HG02623 (cell line): ENCODE data around the gene LSP1.
"Not testable (repeated sequence)": the region's sequence is repeated elsewhere in the genome, so short reads cannot be mapped to it uniquely, and the experiment has no call there.

Experiments used
- ATAC-seq: cut with Tn5 transposase; IDR thresholded peaks from one replicate; pipeline ENCODE4 v1.9.1; 2021; ENCODE audit warnings: moderate library complexity; ENCODE audit not compliant: unreplicated experiment

Gene LSP1

DNA sequence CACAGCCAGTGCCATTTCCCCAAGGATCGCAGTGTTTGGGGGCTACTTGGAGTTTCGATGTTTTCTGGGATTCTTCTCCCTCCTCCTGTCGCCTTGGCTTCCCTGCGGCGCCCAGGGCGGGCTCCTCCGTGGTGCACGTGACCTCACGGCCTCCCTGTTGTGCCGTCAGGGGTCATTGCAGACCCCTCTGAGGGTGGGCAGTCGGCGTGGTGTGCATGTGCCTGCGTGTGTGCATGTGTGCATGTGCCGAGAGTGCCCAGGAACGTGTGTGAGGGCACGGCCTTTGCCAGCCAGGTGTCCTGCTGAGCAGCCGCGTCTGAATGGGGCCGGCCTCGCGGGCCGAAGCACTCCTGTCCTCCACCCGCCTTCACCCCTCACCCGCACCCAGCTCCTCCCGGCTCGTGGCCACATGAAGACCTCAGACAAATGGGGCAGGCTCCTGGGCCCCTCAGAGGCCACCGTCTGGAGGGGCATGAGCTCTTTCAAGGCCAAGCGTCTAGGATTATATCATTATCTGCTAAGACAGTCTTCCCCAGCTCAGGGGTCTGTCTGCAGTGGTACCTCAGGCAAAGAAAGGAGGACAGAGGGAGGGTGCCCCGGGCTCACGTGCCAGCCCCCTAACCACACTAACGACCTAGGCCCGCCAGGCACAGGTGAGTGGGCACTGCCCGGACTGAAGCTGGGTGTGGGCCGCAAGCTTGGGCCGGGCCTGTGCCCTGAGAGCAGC, 84.9 kb downstream of the LSP1 start:
- no peak for ATAC-seq

DNA sequence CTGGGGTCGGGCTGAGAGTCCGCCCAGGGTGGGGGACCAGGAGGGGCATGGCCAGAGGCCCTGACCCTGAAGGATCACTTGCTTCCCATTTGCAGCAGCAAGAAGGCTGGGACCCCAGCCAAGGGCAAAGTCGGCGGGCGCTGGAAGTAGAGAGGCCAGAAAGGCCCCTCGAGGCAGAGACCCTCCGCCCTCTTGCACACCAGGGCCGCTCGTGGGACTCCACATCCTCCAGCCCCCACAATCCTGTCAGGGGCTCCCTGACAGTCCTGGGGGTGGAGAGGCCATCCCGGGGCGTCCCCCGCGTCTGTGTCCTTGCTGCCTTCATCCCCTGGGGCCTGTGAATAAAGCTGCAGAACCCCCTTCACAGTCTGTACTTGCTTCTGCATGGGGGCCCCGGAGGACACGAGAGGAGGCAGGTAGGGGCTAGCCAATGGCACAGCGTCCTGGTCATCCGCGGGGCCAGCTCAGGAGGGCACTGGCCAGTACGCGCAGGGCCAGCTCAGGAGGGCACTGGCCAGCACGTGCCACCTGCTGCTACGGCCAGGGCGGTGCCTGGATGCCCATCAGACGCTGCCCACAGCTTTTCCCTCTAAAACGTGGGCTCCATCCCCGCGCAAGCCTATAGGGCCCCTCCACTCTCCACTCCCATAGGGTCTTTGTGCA, 85.6 kb downstream of the LSP1 start:
- no peak for ATAC-seq

DNA sequence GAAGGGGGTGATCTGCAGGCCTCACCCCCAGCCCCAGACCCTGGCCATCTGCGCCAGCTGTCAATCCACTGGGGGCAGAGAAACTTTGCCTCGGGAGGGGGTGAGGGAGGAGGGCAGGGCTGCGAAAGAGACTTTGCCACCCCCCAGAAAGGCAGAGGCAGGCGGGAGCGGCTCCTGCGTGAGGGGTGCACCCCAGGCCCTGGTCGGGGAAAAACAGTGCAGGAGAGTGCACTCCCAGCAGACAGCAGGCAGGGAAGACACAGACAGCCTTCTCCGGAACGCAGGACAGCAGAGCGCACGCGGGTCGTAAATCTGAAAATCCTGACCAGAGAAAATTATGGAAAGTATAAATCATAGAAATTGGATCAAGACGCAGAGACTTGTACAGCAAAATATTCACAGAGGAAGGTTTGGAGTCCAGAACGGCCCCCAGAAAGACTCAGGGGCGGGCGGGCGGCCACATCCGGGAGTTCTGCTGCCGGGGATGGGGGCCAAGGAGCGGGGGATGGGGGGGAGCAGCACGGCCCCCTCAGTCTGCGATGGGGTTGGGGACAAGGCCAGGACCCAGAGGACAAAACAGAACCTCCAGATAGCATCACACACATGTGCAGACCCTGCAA, 86.2 kb downstream of the LSP1 start:
- ATAC-seq, result no peak

DNA sequence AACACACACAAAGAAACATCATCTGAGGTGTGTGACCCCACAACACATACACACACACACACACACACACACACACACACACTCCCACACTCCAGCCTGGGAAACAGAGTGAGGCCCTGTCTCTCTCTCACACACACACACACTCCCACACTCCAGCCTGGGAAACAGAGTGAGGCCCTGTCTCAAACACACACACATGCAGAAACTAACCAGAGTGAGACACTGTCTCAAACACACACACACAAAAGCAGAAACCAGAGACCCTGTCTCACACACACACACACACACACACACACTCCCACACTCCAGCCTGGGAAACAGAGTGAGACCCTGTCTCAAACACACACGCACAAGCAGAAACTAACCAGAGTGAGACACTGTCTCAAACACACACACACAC, 86.9 kb downstream of the LSP1 start:
- not testable (repeated sequence) for ATAC-seq
